CD14-positive monocyte (primary cell): ENCODE measurements around the gene RAPGEF1. TPM values are rescaled to one million over a fixed set of nuclear protein-coding genes. Genes with fewer than 3 reads are reported as not detected.

ENCODE experiments used
- DNase-seq, 3 donors: peaks; one replicate each; pipeline ENCODE4 v3.0.0-alpha.2; 2011 to 2022
- H2AFZ ChIP-seq: 2 replicates; pipeline ENCODE4 v1.6.0; 2012; ENCODE audit warnings: mild to moderate bottlenecking, low read depth, low read length, inconsistent platforms; ENCODE audit not compliant: insufficient read depth, poor library complexity, severe bottlenecking
- H3K27ac ChIP-seq, 2 donors: 1 replicate in 1 of 2; 2 replicates in 1 of 2; pipeline ENCODE4 v1.5.1; 2012 to 2013; ENCODE audit warnings: low read length in 2 of 2, control low read depth in 1 of 2, inconsistent platforms in 1 of 2, low read depth in 1 of 2, mild to moderate bottlenecking in 1 of 2
- H3K27me3 ChIP-seq, 2 donors: one replicate each; pipeline versions ENCODE4 v1.6.0 to v1.6.1; 2011 to 2013; ENCODE audit warnings: low read length in 2 of 2; ENCODE audit not compliant: control insufficient read depth in 2 of 2, insufficient read depth in 2 of 2
- H3K36me3 ChIP-seq, 2 donors: replicated peaks in 1 of 2; 1 replicate in 1 of 2; 2 replicates in 1 of 2; pipeline versions ENCODE4 v1.5.1 to v1.6.1; 2012 to 2013; ENCODE audit warnings: low read length in 2 of 2, control low read depth in 1 of 2, inconsistent platforms in 1 of 2, mild to moderate bottlenecking in 1 of 2; ENCODE audit not compliant: insufficient read depth in 2 of 2, control insufficient read depth in 1 of 2
- H3K4me1 ChIP-seq, 2 donors: 1 replicate in 1 of 2; 2 replicates in 1 of 2; pipeline versions ENCODE4 v1.5.1 to v1.6.1; 2012 to 2013; ENCODE audit warnings: low read length in 2 of 2, control low read depth in 1 of 2, inconsistent platforms in 1 of 2, mild to moderate bottlenecking in 1 of 2, moderate library complexity in 1 of 2; ENCODE audit not compliant: insufficient read depth in 2 of 2, control insufficient read depth in 1 of 2
- H3K4me2 ChIP-seq: replicated peaks from 2 replicates; pipeline ENCODE3; 2012; ENCODE audit warnings: low read length, moderate library complexity, mild to moderate bottlenecking; ENCODE audit not compliant: poor library complexity, severe bottlenecking; ENCODE audit errors: extremely low read depth
- H3K4me3 ChIP-seq, 3 experiments: fragments of 200-600 bp in 1 of 3; sonication (generic) in 1 of 3; replicated peaks in 1 of 3; 1 replicate in 2 of 3; 2 replicates in 1 of 3; pipeline ENCODE4 v1.5.1; 2011 to 2013; ENCODE audit warnings: low read length in 3 of 3, mild to moderate bottlenecking in 3 of 3, control low read depth in 2 of 3, low read depth in 2 of 3, inconsistent platforms in 1 of 3, moderate library complexity in 1 of 3
- H3K79me2 ChIP-seq: 2 replicates; pipeline ENCODE4 v1.6.0; 2012; ENCODE audit warnings: mild to moderate bottlenecking, control low read depth, inconsistent platforms, low read length, moderate library complexity; ENCODE audit not compliant: insufficient read depth
- H3K9ac ChIP-seq: 2 replicates; pipeline ENCODE4 v1.6.0; 2017; ENCODE audit warnings: low read length, mild to moderate bottlenecking; ENCODE audit not compliant: insufficient read depth, poor library complexity, severe bottlenecking
- H3K9me3 ChIP-seq, 2 donors: replicated peaks in 1 of 2; 1 replicate in 1 of 2; 2 replicates in 1 of 2; pipeline versions ENCODE4 v1.5.1 to v1.6.1; 2012 to 2013; ENCODE audit warnings: low read length in 2 of 2, control low read depth in 1 of 2; ENCODE audit not compliant: control insufficient read depth in 1 of 2, insufficient read depth in 1 of 2
- H4K20me1 ChIP-seq: 2 replicates; pipeline ENCODE4 v1.6.0; 2012; ENCODE audit warnings: mild to moderate bottlenecking, low read length, control low read depth, moderate library complexity; ENCODE audit not compliant: insufficient read depth
- H3K27ac Mint-ChIP-seq, 7 donors: one replicate each; pipeline ENCODE4 v1.8.0; 2020; ENCODE audit warnings: mild to moderate bottlenecking in 7 of 7, mixed read lengths in 7 of 7, moderate library complexity in 6 of 7, inconsistent platforms in 2 of 7
- H3K27me3 Mint-ChIP-seq, 3 donors: one replicate each; pipeline ENCODE4 v1.8.0; 2021 to 2022; ENCODE audit warnings: low read depth in 3 of 3, mild to moderate bottlenecking in 3 of 3, mixed read lengths in 3 of 3, moderate library complexity in 3 of 3, inconsistent platforms in 1 of 3
- H3K36me3 Mint-ChIP-seq, 2 donors: one replicate each; pipeline ENCODE4 v1.8.0; 2020; ENCODE audit warnings: mixed read lengths in 2 of 2, inconsistent platforms in 1 of 2, mild to moderate bottlenecking in 1 of 2
- H3K4me1 Mint-ChIP-seq: one replicate; pipeline ENCODE4 v1.8.0; 2020; ENCODE audit warnings: mild to moderate bottlenecking, mixed read lengths
- H3K4me3 Mint-ChIP-seq, 2 donors: one replicate each; pipeline ENCODE4 v1.8.0; 2020; ENCODE audit warnings: mild to moderate bottlenecking in 2 of 2, mixed read lengths in 2 of 2, moderate library complexity in 1 of 2
- H3K9me3 Mint-ChIP-seq, 7 donors: one replicate each; pipeline ENCODE4 v1.8.0; 2020 to 2022; ENCODE audit warnings: mixed read lengths in 7 of 7, mild to moderate bottlenecking in 6 of 7, moderate library complexity in 6 of 7, inconsistent platforms in 2 of 7
- WGBS: methylation state at CpG from one replicate; pipeline ENCODE4 v1.1.5; 2013; ENCODE audit warnings: missing lambda C conversion rate; ENCODE audit not compliant: insufficient coverage; 5-methylcytosine and 5-hydroxymethylcytosine counted together
- intact Hi-C, 2 donors: fragments of 100-400 bp; cut with micrococcal nuclease; formaldehyde crosslinking; loops; one replicate each; pipeline versions ENCODE4 v1.15.0 to v1.15.1; 2023
- polyA plus RNA-seq, 3 donors: library from polyadenylated mRNA; depleted of rRNA in 1 of 3; unstranded in 2 of 3; stranded (reverse) in 1 of 3; fragments of 300-500 nt in 2 of 3; fragments of >200 nt in 1 of 3; fragmentation: Illumina TruSeq in 2 of 3; gene quantifications; 1 replicate in 2 of 3; 2 replicates in 1 of 3; pipeline ENCODE4 v1.2.3, GENCODE V29; 2012 to 2021
- TF ChIP-seq, protein P1 (sequence below): fragments of 200-600 bp; IDR thresholded peaks from one replicate; pipeline ENCODE4 v1.8.0; 2022; ENCODE audit warnings: antibody characterized with exemption, mild to moderate bottlenecking

Gene RAPGEF1
- polyA plus RNA-seq, 3 donors: 1.7 to 71.7 (median 3.0) TPM

DNA sequence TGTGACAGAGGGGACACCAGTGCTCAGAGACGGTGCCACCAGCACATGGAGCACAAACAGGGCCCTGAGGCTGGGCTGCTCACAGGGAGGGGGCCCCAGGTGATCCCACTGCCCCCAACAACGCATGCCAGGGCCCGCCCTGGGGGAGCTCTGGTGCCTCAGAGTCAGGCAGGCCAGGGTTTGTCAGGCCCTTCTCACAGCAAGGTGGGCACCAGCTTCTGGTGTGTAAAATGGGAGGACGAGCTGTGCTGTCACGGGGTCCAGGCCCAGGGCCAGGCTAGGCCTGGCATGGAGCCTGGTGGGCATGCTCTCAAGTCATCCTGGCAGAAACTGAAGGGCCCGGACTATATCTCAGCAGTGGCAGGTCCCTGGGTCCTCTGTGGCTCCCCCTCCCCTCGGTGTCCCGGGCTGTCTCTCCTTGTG, 160.1 kb downstream of the RAPGEF1 start:
- DNase-seq: no peak
- Histone ChIP-seq H3K79me2 (peaks cover 4% of the 10 kb centered on the region), H3K4me2 (no peak overlapping the region)

DNA sequence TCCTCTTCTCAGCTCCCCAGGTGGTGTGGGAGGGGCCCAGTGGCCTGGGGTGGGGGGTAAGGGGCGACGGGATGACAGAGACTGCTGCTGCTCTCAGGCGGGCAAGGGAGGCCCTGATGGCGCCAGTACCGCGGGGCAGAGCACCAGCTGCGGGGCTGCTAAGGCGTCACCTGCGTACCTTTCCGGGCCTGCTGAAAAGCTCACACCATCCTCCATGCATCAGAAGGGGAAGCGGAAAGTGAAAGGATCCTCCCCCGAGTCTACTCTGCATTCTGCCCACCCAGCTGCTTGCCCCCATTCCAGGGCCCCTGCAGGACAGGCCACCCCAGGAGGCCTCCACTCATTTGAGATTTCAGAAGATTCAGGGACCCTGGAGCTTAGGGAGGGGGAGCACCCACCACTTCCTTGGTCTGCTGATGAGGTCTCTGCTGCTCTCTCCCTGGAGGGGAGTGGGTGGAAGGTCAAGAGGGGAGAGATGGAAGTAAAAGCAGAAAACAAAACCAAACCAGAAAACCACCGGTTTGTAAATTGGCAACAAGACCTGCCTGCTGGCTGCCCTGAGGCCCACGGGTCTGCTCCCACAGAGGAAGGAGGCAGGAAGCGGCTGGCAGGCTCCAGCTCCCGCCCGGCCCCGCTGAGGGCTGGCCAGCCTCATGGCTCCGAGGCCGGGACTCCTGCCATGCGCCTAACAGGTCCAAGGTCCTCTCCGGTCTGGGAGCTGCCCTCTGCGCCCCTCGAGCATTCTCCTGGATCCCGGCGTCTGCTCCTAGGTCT, 161.0 kb downstream of the RAPGEF1 start:
- H3K36me3 ChIP-seq: peaks cover 86 to 97% of the 10 kb centered on the region in 2 donors
- intact Hi-C loops: no loop called here
- no peak overlapping the region for H3K4me3 Mint-ChIP-seq
- WGBS: 12% methylated on average over 19 of the region's 26 CpGs
- H2AFZ ChIP-seq: no peak overlapping the region
- H3K36me3 Mint-ChIP-seq: peaks cover 80 to 98% of the 10 kb centered on the region in 2 donors
- H3K4me1 Mint-ChIP-seq: peaks cover 9% of the 10 kb centered on the region
- DNase-seq: no peak
- H3K4me3 ChIP-seq: no peak overlapping the region
- no peaks in the 10 kb centered on the region for H3K9me3 Mint-ChIP-seq
- peaks cover 8 to 12% of the 10 kb centered on the region in 2 donors for H3K4me1 ChIP-seq
- H3K27ac ChIP-seq: peak overlapping the region in 1 of 2 donors; percentile 15
- peaks cover 0 to 3% (median 0%) of the 10 kb centered on the region in 3 donors for H3K27me3 Mint-ChIP-seq
- H4K20me1 ChIP-seq: peaks cover 46% of the 10 kb centered on the region
- no peaks in the 10 kb centered on the region for H3K9me3 ChIP-seq
- H3K27me3 ChIP-seq: no peaks in the 10 kb centered on the region
- H3K9ac ChIP-seq: no peak overlapping the region
- H3K79me2 ChIP-seq: peaks cover 4% of the 10 kb centered on the region
- H3K4me2 ChIP-seq: no peak overlapping the region
- peak overlapping the region in 5 of 7 donors; percentile 7 to 63 (median 35) for H3K27ac Mint-ChIP-seq
- TF ChIP-seq, protein P1, sequence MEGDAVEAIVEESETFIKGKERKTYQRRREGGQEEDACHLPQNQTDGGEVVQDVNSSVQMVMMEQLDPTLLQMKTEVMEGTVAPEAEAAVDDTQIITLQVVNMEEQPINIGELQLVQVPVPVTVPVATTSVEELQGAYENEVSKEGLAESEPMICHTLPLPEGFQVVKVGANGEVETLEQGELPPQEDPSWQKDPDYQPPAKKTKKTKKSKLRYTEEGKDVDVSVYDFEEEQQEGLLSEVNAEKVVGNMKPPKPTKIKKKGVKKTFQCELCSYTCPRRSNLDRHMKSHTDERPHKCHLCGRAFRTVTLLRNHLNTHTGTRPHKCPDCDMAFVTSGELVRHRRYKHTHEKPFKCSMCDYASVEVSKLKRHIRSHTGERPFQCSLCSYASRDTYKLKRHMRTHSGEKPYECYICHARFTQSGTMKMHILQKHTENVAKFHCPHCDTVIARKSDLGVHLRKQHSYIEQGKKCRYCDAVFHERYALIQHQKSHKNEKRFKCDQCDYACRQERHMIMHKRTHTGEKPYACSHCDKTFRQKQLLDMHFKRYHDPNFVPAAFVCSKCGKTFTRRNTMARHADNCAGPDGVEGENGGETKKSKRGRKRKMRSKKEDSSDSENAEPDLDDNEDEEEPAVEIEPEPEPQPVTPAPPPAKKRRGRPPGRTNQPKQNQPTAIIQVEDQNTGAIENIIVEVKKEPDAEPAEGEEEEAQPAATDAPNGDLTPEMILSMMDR: no peak

More for the DNA sequence above, 160.1 kb downstream of the RAPGEF1 start:
- Histone ChIP-seq H3K27me3 (no peaks in the 10 kb centered on the region), H3K9ac (no peak overlapping the region), H4K20me1 (peaks cover 55% of the 10 kb centered on the region), H3K27ac (no peak overlapping the region), H3K9me3 (no peaks in the 10 kb centered on the region), H3K4me1 (peaks cover 17 to 21% of the 10 kb centered on the region in 2 donors), H2AFZ (no peak overlapping the region), H3K4me3 (no peak overlapping the region), H3K36me3 (peaks cover 89 to 100% of the 10 kb centered on the region in 2 donors)
- Mint-ChIP-seq H3K4me1 (peaks cover 14% of the 10 kb centered on the region), H3K27me3 (no peaks in the 10 kb centered on the region), H3K9me3 (no peaks in the 10 kb centered on the region), H3K27ac (no peak overlapping the region), H3K4me3 (no peak overlapping the region), H3K36me3 (peaks cover 81 to 98% of the 10 kb centered on the region in 2 donors)
- TF ChIP-seq, protein P1: no peak
- WGBS: 98% methylated on average over 8 of the region's 8 CpGs
- intact Hi-C loops: no loop called here
